Glomerular visceral epithelial cell (primary cell): ENCODE results near the gene RAB3D.
"Not testable (repeated sequence)": the region's sequence is repeated elsewhere in the genome, so short reads cannot be mapped to it uniquely, and the experiment has no call there.

ENCODE experiments used
- DNase-seq: peaks from one replicate; pipeline ENCODE4 v3.0.0-alpha.2; 2016; ENCODE audit errors: extremely low spot score

The RAB3D gene

GRCh38 chr19:11339254-11340098 is at the start of gene RAB3D:
Gene RAB3D (minus strand): TSS chr19:11339657. CDS start chr19:11337399, 2,258 bp downstream.
- peak; percentile 78 for DNase-seq

- DNase-seq, result no peak
Measured at GRCh38 chr19:11387162-11388034, 47.9 kb upstream of the RAB3D start.

- no peak for DNase-seq
Measured at GRCh38 chr19:11384778-11385129, 45.3 kb upstream of the RAB3D start.

- no peak for DNase-seq
Measured at GRCh38 chr19:11383706-11384048, 44.2 kb upstream of the RAB3D start.

- DNase-seq, result peak; percentile 43
Measured at GRCh38 chr19:11382898-11383705, 43.6 kb upstream of the RAB3D start.

GRCh38 chr19:11380653-11381537 is 41.4 kb upstream of the RAB3D start:
- peak; percentile 99 for DNase-seq

- no peak for DNase-seq
Measured at GRCh38 chr19:11379857-11380350, 40.4 kb upstream of the RAB3D start.

- not testable (repeated sequence) for DNase-seq
Measured at GRCh38 chr19:11379269-11379845, 39.9 kb upstream of the RAB3D start.

- peak; percentile 76 for DNase-seq
Measured at GRCh38 chr19:11378319-11379189, 39.1 kb upstream of the RAB3D start.

- peak; percentile 27 for DNase-seq
Measured at GRCh38 chr19:11377756-11378155, 38.3 kb upstream of the RAB3D start.

GRCh38 chr19:11377237-11377636 is 37.8 kb upstream of the RAB3D start:
- peak; percentile 83 for DNase-seq

- peak; percentile 52 for DNase-seq
Measured at GRCh38 chr19:11375143-11375948, 35.9 kb upstream of the RAB3D start.

GRCh38 chr19:11374433-11375142 is 35.1 kb upstream of the RAB3D start, which contains the start of gene SWSAP1:
Gene SWSAP1 (plus strand): TSS chr19:11374666. CDS start chr19:11374681, 15 bp downstream.
- DNase-seq, result peak; percentile 100

GRCh38 chr19:11373885-11374432 is 34.5 kb upstream of the RAB3D start:
- no peak for DNase-seq

GRCh38 chr19:11373166-11373884 is 33.9 kb upstream of the RAB3D start:
- DNase-seq, result no peak

GRCh38 chr19:11370744-11371143 is 31.3 kb upstream of the RAB3D start:
- no peak for DNase-seq

GRCh38 chr19:11367528-11367927 is 28.1 kb upstream of the RAB3D start:
- DNase-seq, result no peak
